ENCODE results near the gene SLC45A2. TPM values are rescaled to one million over a fixed set of nuclear protein-coding genes. Genes with fewer than 3 reads are reported as not detected.
"Not testable (repeated sequence)": the region's sequence is repeated elsewhere in the genome, so short reads cannot be mapped to it uniquely, and the experiment has no call there.

The SLC45A2 gene
- total and polyA plus RNA-seq, 8 donors, result 0.08 to 0.26 (median 0.19) TPM; not detected in 4

DNA sequence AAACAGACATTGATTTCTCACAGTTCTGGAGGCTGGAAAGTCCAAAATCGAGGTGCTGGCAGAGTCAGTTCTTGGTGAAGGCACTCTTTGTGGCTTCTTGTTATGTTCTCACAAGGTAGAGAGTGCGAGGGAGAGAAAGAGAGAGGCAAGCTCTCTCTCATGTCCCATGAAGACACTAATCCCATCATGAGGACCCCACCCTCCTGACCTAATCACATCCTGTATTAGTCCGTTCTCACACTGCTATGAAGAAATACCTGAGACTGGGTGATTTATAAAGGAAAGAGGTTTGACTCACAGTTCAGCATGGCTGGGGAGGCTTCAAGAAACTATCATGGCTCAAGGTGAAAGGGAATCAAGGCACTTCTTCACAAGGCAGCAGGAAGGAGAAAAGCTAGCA is 29.1 kb upstream of the SLC45A2 start:
- Histone ChIP-seq H3K9me3 (no peaks in the 10 kb centered on the region), H3K27ac (no peak overlapping the region), H3K27me3 (no peaks in the 10 kb centered on the region), H3K4me3 (no peak overlapping the region), H3K36me3 (no peaks in the 10 kb centered on the region), H3K4me1 (peaks cover 0 to 17% (median 8%) of the 10 kb centered on the region in 3 donors)
- 89 to 92% methylated on average over 3 of the region's 3 CpGs for WGBS, 2 donors
- TF ChIP-seq, protein P1, sequence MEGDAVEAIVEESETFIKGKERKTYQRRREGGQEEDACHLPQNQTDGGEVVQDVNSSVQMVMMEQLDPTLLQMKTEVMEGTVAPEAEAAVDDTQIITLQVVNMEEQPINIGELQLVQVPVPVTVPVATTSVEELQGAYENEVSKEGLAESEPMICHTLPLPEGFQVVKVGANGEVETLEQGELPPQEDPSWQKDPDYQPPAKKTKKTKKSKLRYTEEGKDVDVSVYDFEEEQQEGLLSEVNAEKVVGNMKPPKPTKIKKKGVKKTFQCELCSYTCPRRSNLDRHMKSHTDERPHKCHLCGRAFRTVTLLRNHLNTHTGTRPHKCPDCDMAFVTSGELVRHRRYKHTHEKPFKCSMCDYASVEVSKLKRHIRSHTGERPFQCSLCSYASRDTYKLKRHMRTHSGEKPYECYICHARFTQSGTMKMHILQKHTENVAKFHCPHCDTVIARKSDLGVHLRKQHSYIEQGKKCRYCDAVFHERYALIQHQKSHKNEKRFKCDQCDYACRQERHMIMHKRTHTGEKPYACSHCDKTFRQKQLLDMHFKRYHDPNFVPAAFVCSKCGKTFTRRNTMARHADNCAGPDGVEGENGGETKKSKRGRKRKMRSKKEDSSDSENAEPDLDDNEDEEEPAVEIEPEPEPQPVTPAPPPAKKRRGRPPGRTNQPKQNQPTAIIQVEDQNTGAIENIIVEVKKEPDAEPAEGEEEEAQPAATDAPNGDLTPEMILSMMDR (IDR thresholded peaks at IDR 0.05), result no peak
- FAIRE-seq (no peak), DNase-seq (no peak), ATAC-seq (no peak)
- intact Hi-C loops (cut with DNase I), result no loop called here

DNA sequence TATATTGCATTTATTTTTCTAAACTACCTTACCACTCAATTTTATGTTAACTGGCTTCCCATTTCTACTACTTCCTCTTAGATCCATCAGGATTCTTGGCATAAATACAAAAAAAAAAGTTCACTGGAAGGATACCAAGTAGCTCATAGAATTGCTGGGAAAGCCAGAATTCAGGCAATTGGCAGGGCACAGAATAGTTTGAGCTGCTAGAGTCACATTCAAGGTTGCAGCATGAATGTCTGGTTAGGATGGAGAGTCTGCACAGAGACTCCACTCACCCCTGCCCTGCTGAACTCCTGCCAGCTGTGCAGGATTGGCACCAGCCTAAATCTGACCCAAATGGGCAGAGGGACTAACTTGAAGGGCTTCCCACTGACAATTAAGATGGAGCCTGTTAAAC is 28.3 kb upstream of the SLC45A2 start:
- peaks cover 0 to 17% (median 8%) of the 10 kb centered on the region in 3 donors for H3K4me1 ChIP-seq
- H3K9me3 ChIP-seq, result no peaks in the 10 kb centered on the region
- peak overlapping the region in 1 of 4 donors; percentile 10 for H3K27ac ChIP-seq
- FAIRE-seq (no peak), ATAC-seq (no peak), DNase-seq (no peak)
- no peaks in the 10 kb centered on the region for H3K27me3 ChIP-seq
- TF ChIP-seq, protein P1 (IDR thresholded peaks at IDR 0.05), result no peak
- H3K36me3 ChIP-seq, result no peaks in the 10 kb centered on the region
- intact Hi-C loops (cut with DNase I), result no loop called here
- no peak overlapping the region for H3K4me3 ChIP-seq

DNA sequence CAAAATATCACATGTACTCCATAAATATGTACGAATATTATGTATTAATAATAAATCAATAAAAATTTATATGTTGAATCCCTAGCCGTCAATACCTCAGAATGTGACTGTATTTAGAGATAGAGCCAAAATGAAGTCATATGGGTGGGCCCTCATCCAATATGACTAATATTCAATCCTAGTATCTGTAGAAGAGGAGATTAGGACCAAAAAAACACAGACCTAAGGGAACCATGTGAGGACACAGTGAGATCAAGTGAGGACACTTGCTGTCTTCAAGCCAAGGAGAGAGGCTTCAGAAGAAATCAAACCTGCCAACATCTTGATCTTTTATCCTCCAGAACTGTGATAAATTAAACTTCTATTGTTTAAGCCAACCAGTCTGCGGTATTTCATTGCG is 27.0 kb upstream of the SLC45A2 start:
- Histone ChIP-seq H3K4me1 (peaks cover 5 to 17% (median 8%) of the 10 kb centered on the region in 3 donors), H3K9me3 (no peaks in the 10 kb centered on the region), H3K4me3 (no peak overlapping the region), H3K27me3 (no peaks in the 10 kb centered on the region), H3K36me3 (no peaks in the 10 kb centered on the region), H3K27ac (no peak overlapping the region)
- 78 to 84% methylated on average over 4 of the region's 4 CpGs for WGBS, 2 donors
- FAIRE-seq (no peak), DNase-seq (no peak), ATAC-seq (no peak)
- intact Hi-C loops (cut with DNase I), result no loop called here
- TF ChIP-seq, protein P1 (IDR thresholded peaks at IDR 0.05), result no peak

DNA sequence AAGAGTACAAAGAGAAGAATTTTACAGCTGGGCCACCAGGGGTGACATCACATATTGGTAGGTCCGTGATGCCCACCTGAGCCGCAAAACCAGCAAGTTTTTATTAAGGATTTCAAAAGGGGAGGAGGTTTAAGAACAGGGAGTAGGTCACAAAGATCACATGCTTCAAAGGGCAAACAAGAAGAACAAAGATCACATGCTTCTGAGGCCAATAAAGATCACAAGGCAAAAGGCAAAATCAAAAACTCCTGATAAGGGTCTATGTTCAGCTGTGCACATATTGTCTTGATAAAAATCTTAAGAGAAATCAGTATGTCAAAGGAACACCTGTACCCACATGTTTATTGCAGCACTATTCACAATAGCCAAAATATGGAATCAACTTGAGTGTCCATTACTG is 25.7 kb upstream of the SLC45A2 start:
- H3K9me3 ChIP-seq; FAIRE-seq; ATAC-seq; H3K27me3 ChIP-seq; DNase-seq; H3K4me3 ChIP-seq; intact Hi-C loops (cut with DNase I); H3K36me3 ChIP-seq; H3K27ac ChIP-seq: not testable (repeated sequence)
- WGBS, 2 donors, result 78 to 91% methylated on average over 2 of the region's 2 CpGs
- H3K4me1 ChIP-seq, result peaks cover 10 to 17% (median 14%) of the 10 kb centered on the region in 3 donors

DNA sequence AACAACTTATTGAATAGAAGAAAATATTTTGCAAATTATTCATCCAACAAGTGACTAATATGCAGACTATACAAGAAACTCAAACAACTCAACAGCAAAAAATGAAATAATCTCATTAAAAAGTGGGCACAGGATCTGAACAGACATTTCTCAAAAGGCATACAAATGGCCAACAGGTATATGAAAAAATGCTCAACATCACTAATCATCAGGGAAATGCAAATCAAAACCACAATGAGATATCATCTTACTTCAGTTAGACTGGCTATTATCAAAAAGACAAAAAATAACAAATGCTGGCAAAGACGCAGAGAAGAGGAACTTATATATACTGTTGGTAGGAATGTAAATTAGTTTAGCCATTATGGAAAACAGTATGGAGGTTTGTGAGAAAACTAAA is 25.1 kb upstream of the SLC45A2 start:
- no peaks in the 10 kb centered on the region for H3K9me3 ChIP-seq
- intact Hi-C loops (cut with DNase I), result loop anchor here in 1 of 3 donors (10.0 kb wide), 1 partner anchor 455 kb away; no protein-coding TSS in a partner anchor
- ATAC-seq (no peak), DNase-seq (no peak), FAIRE-seq (no peak)
- H3K36me3 ChIP-seq, result no peaks in the 10 kb centered on the region
- no peak overlapping the region for H3K4me3 ChIP-seq
- peak overlapping the region in 2 of 4 donors; percentile 88 to 95 for H3K27ac ChIP-seq
- 48 to 93% methylated on average over 1 of the region's 1 CpG for WGBS, 2 donors
- TF ChIP-seq, protein P1 (IDR thresholded peaks at IDR 0.05), result no peak
- peaks cover 10 to 17% (median 14%) of the 10 kb centered on the region in 3 donors for H3K4me1 ChIP-seq
- no peaks in the 10 kb centered on the region for H3K27me3 ChIP-seq
